ENCODE measurements around the gene ELK4. TPM values are rescaled to one million over a fixed set of nuclear protein-coding genes. Genes with fewer than 3 reads are reported as not detected.
A peak's percentile ranks its signal among the peaks of the same experiment; 100 is the strongest.

Gene ELK4, protein sequence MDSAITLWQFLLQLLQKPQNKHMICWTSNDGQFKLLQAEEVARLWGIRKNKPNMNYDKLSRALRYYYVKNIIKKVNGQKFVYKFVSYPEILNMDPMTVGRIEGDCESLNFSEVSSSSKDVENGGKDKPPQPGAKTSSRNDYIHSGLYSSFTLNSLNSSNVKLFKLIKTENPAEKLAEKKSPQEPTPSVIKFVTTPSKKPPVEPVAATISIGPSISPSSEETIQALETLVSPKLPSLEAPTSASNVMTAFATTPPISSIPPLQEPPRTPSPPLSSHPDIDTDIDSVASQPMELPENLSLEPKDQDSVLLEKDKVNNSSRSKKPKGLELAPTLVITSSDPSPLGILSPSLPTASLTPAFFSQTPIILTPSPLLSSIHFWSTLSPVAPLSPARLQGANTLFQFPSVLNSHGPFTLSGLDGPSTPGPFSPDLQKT
- 10 to 100 TPM; 36.3 to 39.1 TPM for total RNA-seq
- long read RNA-seq, partial matches to known transcripts = 0 of 3 reads
- long read RNA-seq, other reads (novel, unspliced or antisense) = 3 of 3 reads

DNA sequence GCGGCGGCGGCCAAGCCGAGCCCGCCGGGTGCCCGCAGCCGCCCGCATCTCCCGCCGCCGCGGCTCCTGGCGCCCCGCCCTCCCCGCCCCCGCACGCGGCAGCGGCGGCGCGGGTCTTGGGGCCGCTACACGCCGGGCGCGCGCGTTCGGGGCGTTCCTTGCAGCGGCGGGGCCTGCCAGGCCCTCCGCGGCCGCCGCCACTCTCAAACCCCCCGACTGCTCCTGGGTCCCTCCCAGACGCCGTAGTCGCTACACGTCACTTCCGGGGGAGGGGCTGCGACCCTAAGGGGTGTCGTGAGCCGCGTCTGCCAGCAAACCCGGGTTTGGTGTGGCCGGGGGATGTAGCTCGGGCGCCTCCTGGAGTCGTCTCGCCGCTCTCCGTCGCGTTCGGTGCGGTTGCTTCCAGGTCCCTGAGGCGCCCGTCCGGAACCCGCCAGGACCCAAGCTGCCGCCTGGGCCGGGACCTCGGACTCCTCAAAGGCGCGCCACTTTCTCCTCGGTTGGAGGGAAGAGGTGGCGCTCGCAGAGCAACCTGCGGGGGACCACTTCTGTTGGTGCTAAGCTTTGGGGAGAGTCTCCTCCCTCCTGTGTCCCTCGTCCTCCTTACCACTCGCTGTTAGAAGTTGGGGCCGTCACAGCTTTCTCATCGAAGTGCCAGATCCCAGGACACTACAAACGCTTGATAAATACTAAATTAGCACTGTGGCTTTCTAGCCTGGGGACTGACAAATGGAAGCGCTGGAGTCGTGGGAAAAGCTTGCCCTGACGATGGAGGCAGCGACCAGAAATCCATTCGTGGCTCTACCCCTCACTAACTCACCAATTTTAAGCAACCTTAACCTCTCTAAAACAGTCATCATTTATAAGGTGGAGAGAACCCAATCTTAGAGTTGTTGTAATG lies at the start of gene ELK4:
Gene ELK4 (minus strand): TSS at position 244 of the 901 bp plus-strand sequence. CDS start 8,129 bp downstream, outside the sequence.
- DNase-seq (peak; percentile 99), ATAC-seq (peak; percentile 98)
- intact Hi-C loops (cut with DNase I) = loop anchor here (2.0 to 10.0 kb wide), 3 partner anchors 39 to 97 kb away; no protein-coding TSS in a partner anchor

DNA sequence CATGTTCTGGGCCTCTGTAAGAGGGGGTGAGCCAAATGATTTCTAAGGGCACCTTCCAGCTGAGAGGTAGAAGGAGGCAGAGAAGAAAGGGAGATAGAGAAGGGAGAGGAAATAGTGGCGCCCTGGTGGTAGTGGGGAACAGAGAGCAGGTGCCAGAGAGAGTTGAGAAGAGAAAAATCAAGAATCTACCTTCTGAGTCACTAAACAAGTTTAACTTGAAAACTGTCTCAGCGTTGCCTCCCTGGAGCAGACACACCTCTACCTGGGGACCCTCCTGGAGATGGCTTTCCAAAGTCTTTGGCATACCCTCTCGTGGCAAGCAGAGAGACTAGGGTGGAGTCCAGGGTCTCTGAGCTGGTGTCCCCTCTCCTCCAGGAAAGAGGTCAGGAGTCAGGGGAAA lies 49.6 kb upstream of the ELK4 start:
- intact Hi-C loops (cut with DNase I) = no loop called here
- ATAC-seq (no peak), DNase-seq (no peak)

DNA sequence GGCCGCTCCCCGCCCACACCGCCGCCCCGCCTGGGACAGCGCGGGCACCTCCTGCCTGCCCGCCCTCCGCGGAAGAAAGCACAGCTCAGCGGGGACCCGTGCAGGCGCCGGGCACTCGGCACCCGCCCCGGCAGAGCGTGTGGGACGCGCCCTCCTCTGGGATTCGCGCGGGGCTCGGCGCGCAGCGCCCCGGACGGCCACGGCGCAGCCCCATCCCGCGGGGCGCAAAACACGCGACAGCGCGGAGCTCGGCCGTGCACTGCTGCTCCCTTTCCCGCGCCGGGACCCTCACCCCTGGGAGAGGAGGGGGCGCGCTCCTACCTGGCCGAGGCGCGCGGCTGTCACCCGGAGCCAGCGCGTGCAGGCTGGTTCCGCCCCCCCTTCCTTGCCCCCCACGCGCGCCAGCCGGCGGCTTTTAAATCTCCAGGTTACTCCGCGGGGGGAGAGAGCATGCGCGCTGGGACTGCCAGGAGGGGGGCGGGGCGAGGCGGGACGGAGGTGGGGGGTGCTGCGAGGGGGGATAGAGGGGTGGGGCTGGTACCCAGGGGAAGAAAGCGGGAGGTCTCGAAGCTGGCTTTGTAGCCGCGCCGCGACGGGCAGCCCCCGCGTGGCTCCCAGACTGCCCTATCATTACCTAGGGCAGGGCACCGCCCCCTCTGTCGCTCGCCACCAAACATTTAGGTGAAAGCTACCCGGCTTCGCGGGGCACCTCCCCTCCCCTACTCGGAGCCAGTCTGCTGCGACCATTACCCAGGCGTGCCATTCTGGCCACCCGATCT lies 48.5 kb upstream of the ELK4 start, which contains the start of gene SLC45A3:
Gene SLC45A3 (minus strand): TSS at position 437 of the 779 bp plus-strand sequence. CDS start 15,853 bp downstream, outside the sequence.
- ATAC-seq = peak; percentile 64 to 71
- intact Hi-C loops (cut with DNase I) = no loop called here
- peak; percentile 31 for DNase-seq

DNA sequence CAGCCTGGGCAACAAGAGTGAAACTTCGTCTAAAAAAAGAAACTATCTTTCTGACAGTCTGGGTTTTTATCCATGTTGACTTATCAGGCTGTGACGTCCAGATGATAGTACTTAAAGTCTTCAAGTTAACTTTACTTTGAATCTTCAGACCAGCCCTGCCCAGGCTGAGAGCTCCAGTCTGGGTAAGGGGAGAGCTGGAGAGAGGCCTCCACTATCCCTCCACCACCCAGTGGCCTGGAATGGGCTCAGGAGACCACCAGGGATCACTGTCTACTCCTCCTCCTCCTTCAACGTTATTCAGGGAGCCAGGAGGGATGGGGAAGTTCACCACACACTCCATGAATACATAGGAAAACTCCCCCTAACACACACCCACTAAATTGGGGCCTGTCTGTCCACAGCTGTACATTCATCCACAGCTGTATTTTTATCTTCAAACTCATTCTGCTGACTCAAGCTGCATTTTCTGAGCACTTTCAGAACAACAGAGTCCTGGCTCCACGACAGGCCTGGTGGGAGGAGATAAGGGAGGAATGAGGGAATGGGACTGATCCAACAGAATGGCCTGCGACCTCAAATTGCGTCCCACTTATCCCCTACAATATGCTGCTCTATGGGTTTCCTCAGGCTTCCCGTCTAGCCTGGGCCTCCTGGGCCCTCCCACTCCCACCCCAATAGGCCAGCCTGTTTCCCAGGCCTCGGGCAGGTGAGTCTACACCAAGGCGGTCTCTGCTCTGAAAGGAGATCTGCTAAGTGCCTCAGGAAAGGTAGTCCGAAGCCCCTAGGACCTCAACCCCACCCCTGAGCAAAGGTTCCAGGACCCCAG lies 46.7 kb upstream of the ELK4 start:
- peak; percentile 39 for DNase-seq
- intact Hi-C loops (cut with DNase I) = no loop called here
- peak; percentile 52 to 69 for ATAC-seq

DNA sequence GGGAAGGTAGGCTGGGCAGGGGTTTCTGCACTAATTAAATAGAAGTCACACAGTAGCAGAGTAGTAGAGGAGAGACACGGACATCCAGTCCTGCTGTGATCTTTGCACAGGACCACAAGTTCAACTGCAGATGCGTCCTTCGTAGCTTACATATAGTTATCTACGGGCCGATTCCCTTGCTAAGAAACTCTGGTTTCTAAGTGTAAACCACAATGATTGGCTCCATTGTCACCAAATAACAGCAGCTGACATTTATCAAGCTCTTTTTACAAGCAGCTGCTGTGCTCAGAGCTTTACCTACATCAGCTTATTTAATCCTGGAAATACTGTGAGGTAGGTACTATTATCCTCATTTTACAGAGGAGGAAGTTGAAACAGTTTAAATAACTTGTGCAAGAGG lies 45.4 kb upstream of the ELK4 start:
- ATAC-seq (no peak), DNase-seq (no peak)
- intact Hi-C loops (cut with DNase I) = no loop called here

DNA sequence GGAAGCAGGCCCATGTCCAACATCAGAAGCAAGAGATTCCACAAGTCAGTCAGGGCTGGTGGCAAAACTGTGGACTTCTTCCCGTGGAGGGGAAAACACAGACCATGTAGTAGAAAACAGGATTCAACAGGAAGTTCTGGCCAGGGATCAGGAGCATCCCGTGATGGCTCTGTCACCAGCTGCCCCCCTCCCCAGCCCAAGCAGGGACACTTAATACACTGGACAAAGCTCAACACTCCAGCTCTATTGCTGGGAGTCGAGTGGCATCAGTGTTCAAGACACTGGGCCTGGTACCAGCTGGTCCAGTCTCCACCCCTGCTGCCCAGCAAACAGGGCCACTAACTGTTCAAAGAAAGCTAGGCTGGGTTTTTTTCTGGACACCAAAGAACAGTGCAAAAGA lies 44.8 kb upstream of the ELK4 start:
- ATAC-seq (no peak), DNase-seq (no peak)
- intact Hi-C loops (cut with DNase I) = no loop called here

DNA sequence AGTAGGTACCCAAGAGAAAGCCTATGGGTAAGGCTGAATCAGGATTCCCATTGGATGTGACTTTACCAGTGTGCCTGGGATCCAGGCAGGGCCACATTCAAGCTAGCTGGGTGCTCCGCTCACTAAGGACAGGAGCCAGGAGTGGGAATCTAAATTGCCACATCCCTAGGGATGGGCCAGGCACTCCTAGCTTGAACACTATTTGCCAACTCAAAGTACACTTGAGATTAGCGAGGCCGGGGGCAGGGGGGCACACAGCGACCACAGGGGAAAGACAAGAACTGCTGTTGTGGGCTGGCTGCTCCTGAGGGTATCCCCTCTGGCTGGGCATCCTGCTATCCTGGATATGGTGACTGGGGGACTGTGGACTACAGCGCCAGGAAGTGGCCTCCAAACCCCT lies 44.2 kb upstream of the ELK4 start:
- intact Hi-C loops (cut with DNase I) = no loop called here
- DNase-seq (no peak), ATAC-seq (no peak)

DNA sequence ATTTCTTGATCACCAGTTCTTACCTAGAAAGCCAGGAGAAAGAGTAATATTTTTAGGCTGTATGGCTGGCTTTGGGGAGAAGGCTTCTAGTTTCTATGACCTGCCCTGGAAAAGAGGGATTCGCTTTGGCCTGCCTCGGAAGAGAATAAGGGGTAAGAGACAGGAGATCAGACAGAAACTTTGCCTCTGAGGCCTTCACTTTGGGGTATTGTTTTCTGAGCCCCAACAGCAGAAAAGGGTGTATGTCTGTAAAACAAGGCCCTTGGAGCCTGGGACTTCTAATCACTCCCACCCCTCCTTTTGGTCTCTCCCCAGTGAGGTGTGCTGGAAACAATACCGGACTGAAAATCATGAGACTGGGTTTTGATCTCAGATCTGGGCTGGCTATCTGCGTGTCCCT lies 43.4 kb upstream of the ELK4 start:
- intact Hi-C loops (cut with DNase I) = no loop called here
- ATAC-seq = no peak

DNA sequence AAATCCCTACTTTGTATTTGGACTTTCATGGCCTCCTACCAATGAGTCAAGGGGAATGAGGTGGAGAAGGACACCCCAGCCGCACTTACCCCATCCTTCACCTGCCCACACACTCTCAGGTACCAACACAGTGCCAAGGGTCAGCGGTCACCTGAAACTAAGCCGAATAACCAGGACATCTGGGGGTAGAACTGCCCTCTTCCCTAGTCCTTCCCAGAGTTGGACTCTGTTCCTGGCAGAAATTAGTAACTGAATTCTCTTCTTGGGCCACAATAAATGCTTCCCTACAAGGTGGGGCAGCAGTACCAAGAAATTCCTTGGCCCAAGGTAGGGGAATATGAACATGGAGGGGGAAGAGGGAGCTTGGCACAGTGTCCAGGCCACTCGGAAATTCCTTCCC lies 41.2 kb upstream of the ELK4 start:
- ATAC-seq = no peak
- no peak for DNase-seq
- intact Hi-C loops (cut with DNase I) = no loop called here

More for the DNA sequence above, 43.4 kb upstream of the ELK4 start:
- DNase-seq = no peak

DNA sequence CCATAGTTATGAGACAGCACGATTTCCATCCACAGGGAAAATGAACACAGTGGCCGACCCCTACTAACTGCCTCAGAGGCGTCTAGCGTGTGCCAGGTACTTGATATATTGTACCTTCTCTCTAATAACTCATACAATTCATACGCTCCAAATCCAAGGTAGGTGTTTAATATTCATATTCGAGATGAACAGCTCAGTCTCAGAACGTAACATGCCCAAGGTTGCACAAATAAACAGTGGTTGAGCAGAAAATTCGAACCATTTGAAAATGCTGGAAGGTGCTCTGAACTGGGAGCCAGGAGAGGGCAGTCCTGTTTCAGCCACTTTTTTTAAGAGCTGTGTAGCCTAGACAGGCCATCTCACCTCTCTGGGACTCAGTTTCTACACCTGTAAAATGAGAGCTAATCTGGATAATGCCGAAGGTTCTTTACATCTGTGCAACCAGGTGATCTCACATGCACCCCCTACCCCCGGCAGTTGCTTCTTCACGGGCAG lies 40.6 kb upstream of the ELK4 start:
- ATAC-seq (no peak), DNase-seq (no peak)

DNA sequence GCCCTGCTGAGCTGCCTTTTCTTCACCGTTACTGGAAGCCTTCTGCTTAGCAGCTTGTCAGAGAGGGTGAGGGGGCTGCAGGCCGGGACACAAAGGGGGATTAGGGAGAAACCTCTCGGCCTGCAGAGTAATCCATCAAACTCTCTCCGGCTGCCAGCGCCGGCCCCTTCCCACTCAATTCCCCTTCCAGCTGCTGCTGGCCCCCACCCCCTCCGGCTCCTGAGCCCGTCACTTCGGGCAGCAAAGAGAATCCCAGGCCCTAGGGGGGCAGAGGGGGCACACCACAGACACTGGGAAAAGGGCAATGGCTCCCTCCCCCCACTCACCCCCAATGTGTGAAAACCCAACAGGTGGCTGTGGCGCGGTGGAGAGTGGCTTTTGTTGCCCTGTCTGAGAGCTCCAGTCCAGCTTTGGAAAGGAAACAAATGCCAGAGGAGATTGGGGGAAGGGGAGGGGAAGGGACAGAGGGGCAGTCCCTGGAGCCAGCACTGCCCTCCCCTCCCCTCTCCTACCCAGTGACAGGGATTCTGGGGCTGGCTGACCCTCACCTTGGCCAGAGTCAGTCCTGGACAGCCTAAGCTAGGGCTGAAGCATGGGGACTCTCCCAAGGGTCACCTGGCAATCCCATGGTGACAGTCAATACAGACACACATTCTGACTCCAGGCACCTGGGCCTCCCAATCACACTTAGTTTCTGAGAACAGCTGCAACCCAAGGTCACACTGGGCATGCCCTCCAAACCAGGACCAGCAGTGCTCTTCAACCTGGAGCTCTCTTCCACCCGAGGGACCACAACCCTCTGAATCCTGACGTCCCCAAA lies 39.0 kb upstream of the ELK4 start:
- ATAC-seq (no peak), DNase-seq (no peak)
- intact Hi-C loops (cut with DNase I) = no loop called here

More for the DNA sequence above, 40.6 kb upstream of the ELK4 start:
- intact Hi-C loops (cut with DNase I) = no loop called here

DNA sequence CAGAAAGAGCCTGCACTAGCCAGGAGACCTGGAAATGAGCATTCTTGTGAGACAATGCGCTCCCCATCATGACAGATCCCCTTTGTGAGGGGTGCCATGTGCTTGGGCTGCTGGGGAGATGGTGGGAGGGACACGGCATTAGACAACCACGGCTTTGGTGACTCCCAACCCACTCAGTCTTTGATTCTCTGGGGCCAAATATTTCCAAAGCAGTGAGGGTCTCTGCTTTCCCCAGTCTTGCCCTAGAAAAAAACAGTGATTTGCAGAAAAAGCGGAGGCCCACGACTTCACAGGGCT lies 38.3 kb upstream of the ELK4 start:
- intact Hi-C loops (cut with DNase I) = no loop called here
- ATAC-seq (no peak), DNase-seq (no peak)

DNA sequence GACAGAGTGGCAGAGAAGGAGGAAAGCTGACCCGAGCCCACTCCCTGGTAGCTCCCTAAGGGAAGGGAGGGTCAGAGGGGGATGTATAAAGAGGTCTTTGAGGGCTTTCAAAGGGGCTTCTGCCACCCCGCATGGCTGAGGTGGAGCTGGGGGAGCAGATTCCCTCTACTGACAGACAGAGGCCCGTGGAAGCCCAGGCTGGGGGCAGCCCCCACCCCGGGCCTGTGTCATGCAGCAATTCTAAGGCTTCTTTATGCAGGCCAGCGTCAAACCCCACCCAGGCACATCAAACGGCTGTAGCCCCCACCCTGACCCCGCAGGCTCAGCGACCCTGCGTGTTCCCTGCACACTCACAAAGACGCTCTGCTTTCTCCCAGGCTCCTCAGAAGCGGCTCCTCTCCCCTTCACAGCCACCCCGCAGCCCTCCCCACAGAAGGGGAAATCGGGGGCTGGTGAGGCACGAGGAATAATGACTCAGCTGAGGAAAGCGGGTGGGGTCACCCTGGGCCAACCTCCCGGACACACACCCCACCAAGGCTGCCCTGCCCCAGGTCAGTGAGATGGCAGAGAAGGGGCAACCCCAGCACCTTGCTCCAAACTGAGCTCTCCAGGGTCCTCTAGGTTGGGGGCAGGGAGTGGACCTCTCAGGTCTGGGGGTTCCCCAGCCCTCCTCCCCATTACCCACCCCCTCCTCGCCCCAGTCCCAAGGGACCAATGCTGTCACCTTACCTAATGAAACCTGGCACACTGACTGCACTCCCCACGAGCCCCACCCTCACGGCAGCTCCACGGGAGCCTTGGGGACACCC lies 37.7 kb upstream of the ELK4 start:
- DNase-seq (no peak), ATAC-seq (peak in 1 of 2 donors; percentile 10)
- intact Hi-C loops (cut with DNase I) = loop anchor here (10.0 kb wide), 3 partner anchors 45 to 435 kb away; no protein-coding TSS in a partner anchor

DNA sequence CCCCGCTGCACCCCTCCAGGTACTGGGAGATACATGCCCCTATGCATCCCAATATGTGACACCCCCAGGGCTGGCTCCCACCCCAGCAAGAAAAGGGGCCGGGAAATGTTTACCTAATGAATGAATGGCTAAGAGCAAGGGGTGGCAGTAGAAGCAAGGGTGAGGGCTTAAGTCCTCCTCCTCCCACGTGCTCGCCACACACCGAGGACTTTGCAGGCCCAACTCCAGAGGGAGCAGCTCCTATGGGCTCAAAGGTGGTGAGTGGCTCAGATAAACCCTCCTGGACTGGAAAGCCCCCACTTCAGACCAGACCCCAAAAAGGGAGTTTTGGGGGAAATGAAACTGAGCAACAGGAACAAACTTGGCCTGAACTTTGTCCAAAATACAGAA lies 37.1 kb upstream of the ELK4 start:
- no peak for DNase-seq
- intact Hi-C loops (cut with DNase I) = loop anchor here (10.0 kb wide), 3 partner anchors 46 to 436 kb away; no protein-coding TSS in a partner anchor
- peak in 1 of 2 donors; percentile 21 for ATAC-seq

DNA sequence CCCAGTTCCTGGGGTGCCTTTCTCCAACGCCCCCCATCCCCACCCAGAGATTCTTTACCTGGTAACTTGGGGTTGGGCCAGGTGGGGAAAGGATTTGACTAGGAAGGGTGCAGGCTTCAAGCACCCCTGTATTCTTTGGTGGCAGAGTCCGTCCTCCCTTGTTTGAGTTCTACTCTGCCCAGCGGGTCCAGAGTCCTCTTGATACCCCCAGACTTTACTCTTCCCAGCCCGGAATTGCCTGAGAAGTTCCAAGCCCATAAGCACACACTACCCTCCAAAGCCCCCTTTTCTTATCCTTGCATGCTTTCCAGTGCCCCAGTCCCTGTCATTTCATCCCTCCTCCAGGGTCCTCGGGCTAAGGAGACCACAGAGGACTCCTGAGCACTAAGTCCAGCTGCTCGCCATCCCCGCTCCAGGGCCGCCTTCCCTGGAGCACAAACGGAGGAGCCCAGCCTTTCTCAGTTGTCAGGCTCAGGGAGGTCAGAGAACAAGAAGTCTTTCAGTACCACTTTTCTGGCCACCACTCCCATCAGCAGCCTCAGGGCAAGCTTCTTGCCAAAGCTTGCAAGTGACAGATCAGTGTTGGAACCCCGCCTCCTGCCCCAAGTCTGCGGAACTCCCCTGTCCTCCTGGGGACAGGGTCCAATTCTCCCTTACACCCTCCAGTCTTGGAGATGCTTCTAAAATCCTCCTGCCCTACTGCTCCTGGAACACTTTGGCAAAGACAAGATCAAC lies 36.3 kb upstream of the ELK4 start:
- intact Hi-C loops (cut with DNase I) = loop anchor here (10.0 kb wide), 3 partner anchors 47 to 437 kb away; no protein-coding TSS in a partner anchor

More for the DNA sequence above, 36.3 kb upstream of the ELK4 start:
- ATAC-seq (no peak), DNase-seq (no peak)
